Measurements from ENCODE around the gene OXNAD1.

OXNAD1 gene

DNA sequence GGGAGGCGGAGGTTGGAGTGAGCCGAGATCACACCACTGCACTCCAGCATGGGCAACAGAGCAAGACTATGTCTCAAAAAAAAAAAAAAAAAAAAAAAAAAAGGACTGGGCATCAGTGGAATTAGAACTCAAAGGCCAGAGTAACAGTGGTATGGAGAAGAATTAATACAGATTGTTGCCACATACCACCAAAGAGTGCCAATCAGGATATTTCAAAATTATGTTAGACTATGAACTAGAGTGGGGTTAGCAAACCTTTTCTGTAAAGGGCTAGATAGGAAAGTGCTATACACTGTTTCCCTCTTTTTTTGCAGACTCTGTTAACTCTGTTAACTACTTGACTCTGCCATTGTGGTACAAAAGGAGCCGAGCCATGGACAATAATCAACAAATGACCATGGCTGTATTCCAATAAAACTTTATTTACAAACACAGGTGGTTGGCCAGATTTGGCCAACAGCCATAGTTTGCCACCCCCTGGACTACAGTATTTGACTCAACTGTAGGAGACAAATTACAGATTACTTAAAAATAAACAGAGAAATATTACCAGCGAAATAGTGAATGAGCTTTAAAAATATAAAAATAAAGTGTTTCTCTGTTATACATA is 28.9 kb upstream of the OXNAD1 start:
- no peaks in the 10 kb centered on the region for H3K36me3 ChIP-seq
- peaks cover 7 to 20% of the 10 kb centered on the region in 2 experiments for H3K4me1 ChIP-seq (ENCODE audit: control insufficient read depth in 1 of 2, insufficient read depth in 1 of 2, low read depth in 1 of 2, low read length in 1 of 2)
- no peaks in the 10 kb centered on the region for H3K27me3 ChIP-seq
- no peak overlapping the region for H3K27ac ChIP-seq
- TF ChIP-seq CTCF (IDR thresholded peaks at IDR 0.05) = no peak
- H3K9me3 ChIP-seq = no peaks in the 10 kb centered on the region
- H3K4me3 ChIP-seq (ENCODE audit: low read depth in 1 of 2, low read length in 1 of 2) = no peak overlapping the region

DNA sequence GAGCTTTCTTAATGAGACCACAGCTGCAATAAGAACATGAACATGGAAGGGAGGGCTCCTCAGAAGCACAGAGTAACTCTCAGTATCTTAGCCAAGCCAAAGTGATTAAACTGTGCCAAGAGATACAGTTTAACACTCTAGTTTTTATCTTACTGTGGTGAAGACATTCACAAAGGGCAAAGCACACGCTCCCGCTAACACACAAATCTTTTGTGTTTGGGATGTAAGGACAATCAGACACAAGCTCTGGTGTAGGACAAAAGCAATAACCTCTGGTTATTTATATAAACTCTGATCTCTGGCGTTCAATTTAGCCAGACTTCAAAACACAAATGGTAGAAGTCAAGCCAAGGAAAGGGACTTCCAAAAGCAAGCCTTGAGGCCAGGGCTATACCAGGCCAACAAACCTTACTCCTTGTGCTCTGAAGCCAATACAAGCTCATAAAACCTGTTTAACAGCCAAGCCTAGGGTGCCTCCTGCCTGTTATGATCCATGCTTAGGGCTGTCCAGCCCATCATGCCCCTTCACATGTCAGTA is 28.1 kb upstream of the OXNAD1 start:
- H3K4me3 ChIP-seq (ENCODE audit: low read depth in 1 of 2, low read length in 1 of 2) = no peak overlapping the region
- no peaks in the 10 kb centered on the region for H3K27me3 ChIP-seq
- no peak for TF ChIP-seq CTCF (IDR thresholded peaks at IDR 0.05)
- no peaks in the 10 kb centered on the region for H3K36me3 ChIP-seq
- no peak overlapping the region for H3K27ac ChIP-seq
- no peaks in the 10 kb centered on the region for H3K9me3 ChIP-seq
- peaks cover 7 to 20% of the 10 kb centered on the region in 2 experiments for H3K4me1 ChIP-seq (ENCODE audit: control insufficient read depth in 1 of 2, insufficient read depth in 1 of 2, low read depth in 1 of 2, low read length in 1 of 2)

- Histone ChIP-seq H3K27me3 (no peaks in the 10 kb centered on the region), H3K27ac (no peak overlapping the region), H3K4me1 (ENCODE audit: control insufficient read depth in 1 of 2, insufficient read depth in 1 of 2, low read depth in 1 of 2, low read length in 1 of 2) (peaks cover 7 to 20% of the 10 kb centered on the region in 2 experiments), H3K36me3 (no peaks in the 10 kb centered on the region), H3K4me3 (ENCODE audit: low read depth in 1 of 2, low read length in 1 of 2) (no peak overlapping the region), H3K9me3 (no peaks in the 10 kb centered on the region)
- TF ChIP-seq CTCF (IDR thresholded peaks at IDR 0.05) = no peak
These were observed 25.8 kb upstream of the OXNAD1 start for GRCh38 chr3:16239086-16239770.

GRCh38 chr3:16239780-16240179 is 25.2 kb upstream of the OXNAD1 start:
- Histone ChIP-seq H3K27ac (no peak overlapping the region), H3K4me3 (ENCODE audit: low read depth in 1 of 2, low read length in 1 of 2) (no peak overlapping the region), H3K4me1 (ENCODE audit: control insufficient read depth in 1 of 2, insufficient read depth in 1 of 2, low read depth in 1 of 2, low read length in 1 of 2) (peaks cover 7 to 20% of the 10 kb centered on the region in 2 experiments)

More at GRCh38 chr3:16239780-16240179, 25.2 kb upstream of the OXNAD1 start:
- TF ChIP-seq CTCF (IDR thresholded peaks at IDR 0.05) = no peak
- Histone ChIP-seq H3K9me3 (no peaks in the 10 kb centered on the region), H3K27me3 (no peaks in the 10 kb centered on the region), H3K36me3 (no peaks in the 10 kb centered on the region)
